NCI-H69 (cell line): ENCODE data around the gene MAPK1.
"Not testable (repeated sequence)": the region's sequence is repeated elsewhere in the genome, so short reads cannot be mapped to it uniquely, and the experiment has no call there.

ENCODE experiments used
- DNase-seq: peaks from one replicate; lab custom pipeline; 2025; lab: John Stamatoyannopoulos, UW

The MAPK1 gene

GRCh38 chr22:21754523-21754922 lies 112.9 kb downstream of the MAPK1 start:
- DNase-seq, result no peak

GRCh38 chr22:21753374-21754111 lies 113.9 kb downstream of the MAPK1 start:
- DNase-seq, result no peak

- no peak for DNase-seq
Measured at GRCh38 chr22:21752276-21752675, 115.2 kb downstream of the MAPK1 start.

GRCh38 chr22:21745948-21746347 lies 121.5 kb downstream of the MAPK1 start:
- no peak for DNase-seq

GRCh38 chr22:21744917-21745316 lies 122.5 kb downstream of the MAPK1 start:
- not testable (repeated sequence) for DNase-seq

GRCh38 chr22:21741790-21742189 lies 125.7 kb downstream of the MAPK1 start:
- no peak for DNase-seq

- DNase-seq, result no peak
Measured at GRCh38 chr22:21741059-21741458, 126.4 kb downstream of the MAPK1 start.

GRCh38 chr22:21739828-21740377 lies 127.5 kb downstream of the MAPK1 start:
- no peak for DNase-seq

GRCh38 chr22:21738966-21739365 lies 128.5 kb downstream of the MAPK1 start:
- DNase-seq, result no peak

- DNase-seq, result no peak
Measured at GRCh38 chr22:21738081-21738480, 129.4 kb downstream of the MAPK1 start.

GRCh38 chr22:21736948-21737347 lies 130.5 kb downstream of the MAPK1 start:
- no peak for DNase-seq

GRCh38 chr22:21736084-21736642 lies 131.3 kb downstream of the MAPK1 start:
- no peak for DNase-seq

GRCh38 chr22:21735200-21736083 lies 132.0 kb downstream of the MAPK1 start, which contains the start of gene YPEL1:
TSS of gene YPEL1 (minus strand) at chr22:21735794. CDS start at chr22:21710744, 25,050 bp downstream.
- DNase-seq, result peak; percentile 97

- DNase-seq, result peak; percentile 62
Measured at GRCh38 chr22:21734540-21735199, 132.8 kb downstream of the MAPK1 start.

- DNase-seq, result no peak
Measured at GRCh38 chr22:21731503-21731902, 135.9 kb downstream of the MAPK1 start.

GRCh38 chr22:21730535-21731308 lies 136.7 kb downstream of the MAPK1 start:
- DNase-seq, result no peak

GRCh38 chr22:21729184-21729583 lies 138.3 kb downstream of the MAPK1 start:
- not testable (repeated sequence) for DNase-seq

GRCh38 chr22:21728270-21728669 lies 139.2 kb downstream of the MAPK1 start:
- DNase-seq, result no peak

- no peak for DNase-seq
Measured at GRCh38 chr22:21727768-21728167, 139.7 kb downstream of the MAPK1 start.

GRCh38 chr22:21727159-21727558 lies 140.3 kb downstream of the MAPK1 start:
- DNase-seq, result no peak

GRCh38 chr22:21726650-21727049 lies 140.8 kb downstream of the MAPK1 start:
- peak; percentile 85 for DNase-seq
